GM21515 (cell line): ENCODE data around the gene CA11.

Source experiments
- ATAC-seq: cut with Tn5 transposase; IDR thresholded peaks from one replicate; pipeline ENCODE4 v1.9.1; 2021; ENCODE audit not compliant: unreplicated experiment

Gene CA11

GRCh38 chr19:48588670-48589401 lies 57.2 kb downstream of the CA11 start:
- no peak for ATAC-seq
